HCT116 (cell line): ENCODE data around the gene KAT6B. TPM values are rescaled to one million over a fixed set of nuclear protein-coding genes. Genes with fewer than 3 reads are reported as not detected.

Experiments
- ATAC-seq: fragments of 200-7000 bp; cut with Tn5 transposase; 2 replicates; pipeline ENCODE4 v1.9.1; 2020; ENCODE audit warnings: mild to moderate bottlenecking, moderate library complexity
- BruUV-seq: library from RNA; stranded (reverse); fragments of 400-500 nt; replicated peaks from 2 replicates; lab custom pipeline; 2021; lab: Mats Ljungman, UMichigan
- CTCF ChIA-PET: fragments of 300-600 bp; sonication (Branson Sonifier 250); formaldehyde crosslinking; loops from one replicate; lab custom pipeline; 2021; ENCODE audit warnings: antibody characterized with exemption; lab: Charles Lee
- POLR2A ChIA-PET: fragments of 300-600, 350-600 bp; sonication (Branson Sonifier 250); formaldehyde crosslinking; loops from one replicate; lab custom pipeline; 2021; ENCODE audit warnings: antibody characterized with exemption; lab: Charles Lee
- RAD21 ChIA-PET, 2 experiments: fragments of 300-600 bp; sonication (Branson Sonifier 250); formaldehyde crosslinking; loops; one replicate each; lab custom pipeline; 2023; ENCODE audit warnings: low total read pairs in 2 of 2; ENCODE audit not compliant: uncharacterized antibody in 2 of 2, unreplicated experiment in 2 of 2, low non-redundant PET in 1 of 2; lab: Charles Lee
- DNase-seq: peaks from one replicate; pipeline ENCODE4 v3.0.0-alpha.2; 2010; ENCODE audit warnings: low read depth, low spot score
- H2AFZ ChIP-seq: fragments of 200-600 bp; shearing (Covaris generic), sonication (generic); 2 replicates; pipeline ENCODE4 v1.6.1; 2017; ENCODE audit warnings: low read depth, mixed run types, mixed read lengths, antibody characterized with exemption, low read length; ENCODE audit not compliant: poor library complexity, severe bottlenecking
- H3K27ac ChIP-seq: 2 replicates; pipeline ENCODE4 v1.5.1; 2012; ENCODE audit warnings: low read depth, low read length
- H3K27me3 ChIP-seq: fragments of 200-600 bp; sonication (generic); 2 replicates; pipeline ENCODE4 v1.6.1; 2016; ENCODE audit warnings: mixed run types, low read length, mixed read lengths; ENCODE audit not compliant: insufficient read depth
- H3K36me3 ChIP-seq, 2 experiments: fragments of 200-500 bp in 1 of 2; fragments of 200-600 bp in 1 of 2; sonication (Bioruptor generic) in 1 of 2; sonication (generic) in 1 of 2; 2 replicates each; pipeline versions ENCODE4 v1.5.1 to v1.6.1; 2014 to 2016; ENCODE audit warnings: low read length in 2 of 2, inconsistent platforms in 1 of 2, mixed read lengths in 1 of 2, mixed run types in 1 of 2; ENCODE audit not compliant: insufficient read depth in 2 of 2, control insufficient read depth in 1 of 2
- H3K4me1 ChIP-seq, 2 experiments: fragments of 200-600 bp in 1 of 2; sonication (generic) in 1 of 2; 2 replicates each; pipeline versions ENCODE4 v1.5.1 to v1.6.1; 2012 to 2017; ENCODE audit warnings: low read length in 2 of 2, inconsistent platforms in 1 of 2, mild to moderate bottlenecking in 1 of 2, mixed read lengths in 1 of 2, mixed run types in 1 of 2, moderate library complexity in 1 of 2; ENCODE audit not compliant: insufficient read depth in 2 of 2, control insufficient read depth in 1 of 2
- H3K4me2 ChIP-seq: fragments of 200-600 bp; sonication (generic); 2 replicates; pipeline ENCODE4 v1.6.1; 2017; ENCODE audit warnings: mixed run types, low read length, mixed read lengths
- H3K4me3 ChIP-seq, 2 experiments: fragments of 200-600 bp in 1 of 2; sonication (generic) in 1 of 2; replicated peaks in 1 of 2; 2 replicates each; pipeline ENCODE4 v1.5.1; 2011 to 2016; ENCODE audit warnings: low read length in 2 of 2, control low read depth in 1 of 2, low read depth in 1 of 2, mild to moderate bottlenecking in 1 of 2, mixed read lengths in 1 of 2, mixed run types in 1 of 2
- H3K79me2 ChIP-seq: fragments of 200-600 bp; sonication (generic); 2 replicates; pipeline ENCODE4 v1.6.1; 2017; ENCODE audit warnings: mild to moderate bottlenecking, mixed run types, low read length, moderate library complexity, mixed read lengths; ENCODE audit not compliant: insufficient read depth
- H3K9ac ChIP-seq: fragments of 200-600 bp; sonication (generic); 2 replicates; pipeline ENCODE4 v1.6.1; 2016; ENCODE audit warnings: low read length, mixed read lengths
- H3K9me2 ChIP-seq: fragments of 200-600 bp; sonication (generic), shearing (Covaris generic); 2 replicates; pipeline ENCODE4 v1.6.1; 2017; ENCODE audit warnings: mixed run types, mild to moderate bottlenecking, moderate library complexity; ENCODE audit not compliant: insufficient read depth
- H3K9me3 ChIP-seq, 2 experiments: fragments of 200-500 bp in 1 of 2; fragments of 200-600 bp in 1 of 2; sonication (Bioruptor generic) in 1 of 2; sonication (generic) in 1 of 2; 2 replicates each; pipeline ENCODE4 v1.6.1; 2014 to 2017; ENCODE audit warnings: low read length in 2 of 2, mixed read lengths in 2 of 2, inconsistent platforms in 1 of 2, low read depth in 1 of 2, mild to moderate bottlenecking in 1 of 2, mixed run types in 1 of 2, moderate library complexity in 1 of 2; ENCODE audit not compliant: control insufficient read depth in 1 of 2, insufficient read depth in 1 of 2
- H4K20me1 ChIP-seq: fragments of 200-600 bp; sonication (generic), shearing (Covaris generic); 2 replicates; pipeline ENCODE4 v1.6.1; 2017; ENCODE audit warnings: mixed run types, mild to moderate bottlenecking, moderate library complexity; ENCODE audit not compliant: insufficient read depth
- ATF3 ChIP-seq: IDR thresholded peaks from 2 replicates; pipeline ENCODE4 v1.6.1; 2012
- CBX3 ChIP-seq: IDR thresholded peaks from 2 replicates; pipeline ENCODE4 v1.6.1; 2012; ENCODE audit warnings: low read depth
- CTCF ChIP-seq, 3 experiments: fragments of 200-600 bp in 1 of 3; sonication (generic) in 1 of 3; IDR thresholded peaks in 2 of 3; conservative IDR thresholded peaks in 1 of 3; 2 replicates each; pipeline ENCODE4 v1.5.1; 2012 to 2017; ENCODE audit warnings: low read depth in 2 of 3, low read length in 2 of 3, antibody characterized with exemption in 1 of 3, borderline replicate concordance in 1 of 3, control low read depth in 1 of 3, mild to moderate bottlenecking in 1 of 3, mixed read lengths in 1 of 3, mixed run types in 1 of 3, moderate library complexity in 1 of 3; ENCODE audit not compliant: insufficient read depth in 1 of 3
- EGR1 ChIP-seq: IDR thresholded peaks from 2 replicates; pipeline ENCODE4 v1.6.1; 2012; ENCODE audit warnings: low read depth
- ELF1 ChIP-seq: IDR thresholded peaks from 2 replicates; pipeline ENCODE4 v1.6.1; 2012; ENCODE audit warnings: low read depth, borderline replicate concordance
- EZH2phosphoT487 ChIP-seq: fragments of 200-600 bp; IDR thresholded peaks from 2 replicates; pipeline ENCODE4 v1.6.1; 2018; ENCODE audit warnings: antibody characterized with exemption, borderline replicate concordance
- FOSL1 ChIP-seq: IDR thresholded peaks from 2 replicates; pipeline ENCODE4 v1.6.1; 2012; ENCODE audit warnings: low read depth
- POLR2A ChIP-seq: IDR thresholded peaks from 2 replicates; pipeline ENCODE4 v1.7.0; 2011; ENCODE audit warnings: borderline replicate concordance; ENCODE audit not compliant: insufficient read depth, insufficient read length; ENCODE audit errors: extremely low read depth
- SIN3A ChIP-seq: IDR thresholded peaks from 2 replicates; pipeline ENCODE4 v1.6.1; 2012; ENCODE audit warnings: low read depth
- SP1 ChIP-seq: IDR thresholded peaks from 2 replicates; pipeline ENCODE4 v1.6.1; 2012; ENCODE audit warnings: low read depth
- SRF ChIP-seq: IDR thresholded peaks from 2 replicates; pipeline ENCODE4 v1.6.1; 2012; ENCODE audit warnings: low read depth
- TCF7L2 ChIP-seq: IDR thresholded peaks from 2 replicates; pipeline ENCODE4 v1.7.0; 2011; ENCODE audit warnings: borderline replicate concordance, inconsistent platforms; ENCODE audit not compliant: insufficient read depth, insufficient read length; ENCODE audit errors: extremely low read depth
- ZFX ChIP-seq: fragments of 450-650 bp; IDR thresholded peaks from 2 replicates; pipeline ENCODE4 v1.6.1; 2017
- ZNF274 ChIP-seq: fragments of 200-500 bp; sonication (Bioruptor generic); IDR thresholded peaks from 2 replicates; pipeline ENCODE4 v1.6.1; 2014; ENCODE audit warnings: mild to moderate bottlenecking, low read depth, low read length, inconsistent platforms
- intact Hi-C: fragments of 100-400 bp; cut with micrococcal nuclease; formaldehyde crosslinking; loops from 2 replicates; pipeline ENCODE4 v1.10.0; 2022
- total RNA-seq: library from RNA; stranded (reverse); gene quantifications from one replicate; pipeline ENCODE4 v1.2.1, GENCODE V29; 2021; ENCODE audit not compliant: unreplicated experiment
- TF ChIP-seq, protein P1 (sequence below): IDR thresholded peaks from 2 replicates; pipeline ENCODE4 v1.6.1; 2012; ENCODE audit warnings: low read depth
- TF ChIP-seq, protein P2 (sequence below): IDR thresholded peaks from 2 replicates; pipeline ENCODE4 v1.6.1; 2012

KAT6B gene
- total RNA-seq, 1 experiment from 2014 or later, result 17.8 TPM

DNA sequence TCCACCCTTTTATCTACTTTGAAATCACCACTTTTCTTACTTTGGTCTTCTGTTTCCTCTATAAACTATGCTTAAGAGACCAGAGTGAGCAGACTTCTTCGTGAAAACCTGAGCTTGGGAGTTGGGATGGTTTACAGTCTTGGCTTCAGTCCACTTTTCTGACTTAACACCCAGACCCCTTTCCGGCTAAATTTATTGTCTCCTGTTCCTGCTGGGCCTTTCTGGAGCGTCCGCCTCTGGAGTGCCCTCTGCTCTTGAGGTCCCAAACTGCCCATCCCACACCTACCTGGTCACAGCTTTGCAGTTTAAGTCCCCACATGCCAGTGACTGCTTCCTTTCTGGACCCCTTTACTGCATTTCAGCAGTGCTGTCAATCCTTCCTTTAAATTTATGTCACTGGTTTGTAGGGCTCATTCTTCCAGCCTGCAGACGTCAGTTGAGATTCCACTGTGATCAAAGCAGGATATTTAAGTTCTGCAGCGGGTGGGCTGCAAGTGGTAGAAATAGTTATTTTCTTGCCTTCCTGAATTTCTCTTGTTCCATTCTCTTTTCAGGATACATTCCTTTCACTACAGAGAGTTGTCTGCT, 80.3 kb downstream of the KAT6B start:
- H3K4me2 ChIP-seq, result no peak overlapping the region
- H3K36me3 ChIP-seq, result no peaks in the 10 kb centered on the region
- no peaks in the 10 kb centered on the region for H3K9me3 ChIP-seq
- intact Hi-C loops, result no loop called here
- no peaks in the 10 kb centered on the region; the same call in 1 of the 2 replicates for H4K20me1 ChIP-seq
- DNase-seq, result no peak
- no peak overlapping the region for H3K9ac ChIP-seq
- no peaks in the 10 kb centered on the region for H3K27me3 ChIP-seq
- no peaks in the 10 kb centered on the region for H3K79me2 ChIP-seq
- H3K4me3 ChIP-seq, result no peak overlapping the region
- RAD21 ChIA-PET, result no interaction called here
- no peaks in the 10 kb centered on the region for H3K9me2 ChIP-seq
- no TSS peak for BruUV-seq
- POLR2A ChIA-PET, result interaction anchor here (0.7 kb wide), 1 partner anchor 11 kb away, joined by 3 read pairs; no protein-coding TSS in a partner anchor
- no peak for TF ChIP-seq ELF1
- TF ChIP-seq TCF7L2, result no peak
- TF ChIP-seq CBX3, result no peak
- no peak for TF ChIP-seq EGR1
- TF ChIP-seq SIN3A, result no peak
- TF ChIP-seq CTCF (IDR thresholded peaks at IDR 0.05 in 2 of 3, conservative IDR thresholded peaks at IDR 0.05 in 1 of 3; ENCODE audit: borderline replicate concordance in 1 of 3, insufficient read depth in 1 of 3, low read depth in 2 of 3, low read length in 2 of 3), result no peak
- TF ChIP-seq ZNF274, result no peak
- TF ChIP-seq SRF, result no peak
- TF ChIP-seq SP1, result no peak
- TF ChIP-seq, protein P1, sequence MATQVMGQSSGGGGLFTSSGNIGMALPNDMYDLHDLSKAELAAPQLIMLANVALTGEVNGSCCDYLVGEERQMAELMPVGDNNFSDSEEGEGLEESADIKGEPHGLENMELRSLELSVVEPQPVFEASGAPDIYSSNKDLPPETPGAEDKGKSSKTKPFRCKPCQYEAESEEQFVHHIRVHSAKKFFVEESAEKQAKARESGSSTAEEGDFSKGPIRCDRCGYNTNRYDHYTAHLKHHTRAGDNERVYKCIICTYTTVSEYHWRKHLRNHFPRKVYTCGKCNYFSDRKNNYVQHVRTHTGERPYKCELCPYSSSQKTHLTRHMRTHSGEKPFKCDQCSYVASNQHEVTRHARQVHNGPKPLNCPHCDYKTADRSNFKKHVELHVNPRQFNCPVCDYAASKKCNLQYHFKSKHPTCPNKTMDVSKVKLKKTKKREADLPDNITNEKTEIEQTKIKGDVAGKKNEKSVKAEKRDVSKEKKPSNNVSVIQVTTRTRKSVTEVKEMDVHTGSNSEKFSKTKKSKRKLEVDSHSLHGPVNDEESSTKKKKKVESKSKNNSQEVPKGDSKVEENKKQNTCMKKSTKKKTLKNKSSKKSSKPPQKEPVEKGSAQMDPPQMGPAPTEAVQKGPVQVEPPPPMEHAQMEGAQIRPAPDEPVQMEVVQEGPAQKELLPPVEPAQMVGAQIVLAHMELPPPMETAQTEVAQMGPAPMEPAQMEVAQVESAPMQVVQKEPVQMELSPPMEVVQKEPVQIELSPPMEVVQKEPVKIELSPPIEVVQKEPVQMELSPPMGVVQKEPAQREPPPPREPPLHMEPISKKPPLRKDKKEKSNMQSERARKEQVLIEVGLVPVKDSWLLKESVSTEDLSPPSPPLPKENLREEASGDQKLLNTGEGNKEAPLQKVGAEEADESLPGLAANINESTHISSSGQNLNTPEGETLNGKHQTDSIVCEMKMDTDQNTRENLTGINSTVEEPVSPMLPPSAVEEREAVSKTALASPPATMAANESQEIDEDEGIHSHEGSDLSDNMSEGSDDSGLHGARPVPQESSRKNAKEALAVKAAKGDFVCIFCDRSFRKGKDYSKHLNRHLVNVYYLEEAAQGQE, result no peak
- TF ChIP-seq ATF3, result no peak
- TF ChIP-seq POLR2A, result no peak
- TF ChIP-seq, protein P2, sequence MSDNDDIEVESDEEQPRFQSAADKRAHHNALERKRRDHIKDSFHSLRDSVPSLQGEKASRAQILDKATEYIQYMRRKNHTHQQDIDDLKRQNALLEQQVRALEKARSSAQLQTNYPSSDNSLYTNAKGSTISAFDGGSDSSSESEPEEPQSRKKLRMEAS, result no peak
- TF ChIP-seq EZH2phosphoT487, result no peak
- no peak for TF ChIP-seq FOSL1
- no peak for TF ChIP-seq ZFX
- ATAC-seq, result no peak
- no peak overlapping the region for H2AFZ ChIP-seq
- H3K27ac ChIP-seq, result no peak overlapping the region
- H3K4me1 ChIP-seq, result no peaks in the 10 kb centered on the region
- CTCF ChIA-PET, result no interaction called here
